C4-2B (cell line): ENCODE results near the gene ZFP3.
"Not testable (repeated sequence)": the region's sequence is repeated elsewhere in the genome, so short reads cannot be mapped to it uniquely, and the experiment has no call there.

ENCODE experiments used
- ZFX ChIP-seq: fragments of 450-650 bp; IDR thresholded peaks from 2 replicates; pipeline ENCODE4 v1.6.1; 2017
- TF ChIP-seq, protein P1 (sequence below): fragments of 450-650 bp; conservative IDR thresholded peaks from 2 replicates; pipeline ENCODE4 v1.5.1; 2017; ENCODE audit warnings: mild to moderate bottlenecking

DNA sequence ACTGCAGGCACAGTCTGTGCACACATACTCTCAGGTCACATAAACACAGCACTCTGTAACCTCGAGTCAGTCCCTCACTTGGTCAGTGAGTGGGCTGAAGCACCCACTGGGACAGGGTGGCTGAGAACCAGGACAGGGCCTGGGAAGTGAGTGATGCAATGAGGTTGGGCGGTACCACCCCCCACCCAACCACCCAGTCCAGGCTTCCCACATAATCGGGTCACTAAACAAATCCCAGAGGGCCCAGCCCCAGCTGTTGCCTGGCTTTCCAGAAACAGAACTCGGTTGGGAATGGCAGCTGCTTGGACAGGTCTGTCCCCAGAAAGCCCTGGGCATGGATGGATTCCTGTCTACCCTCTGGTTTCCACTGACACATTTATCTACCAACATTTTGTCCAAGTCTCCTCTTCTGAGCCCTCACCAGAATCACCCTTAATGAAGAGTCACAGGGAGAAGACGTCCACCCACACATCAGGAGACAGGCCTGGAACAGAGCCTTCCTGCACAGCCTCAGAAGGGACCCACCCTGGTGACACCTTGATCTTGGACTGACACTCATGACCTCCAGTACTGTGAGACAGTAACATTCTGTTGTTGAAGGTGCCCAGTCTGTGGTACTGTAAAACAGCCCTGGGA is 46.0 kb downstream of the ZFP3 start:
- TF ChIP-seq, protein P1, sequence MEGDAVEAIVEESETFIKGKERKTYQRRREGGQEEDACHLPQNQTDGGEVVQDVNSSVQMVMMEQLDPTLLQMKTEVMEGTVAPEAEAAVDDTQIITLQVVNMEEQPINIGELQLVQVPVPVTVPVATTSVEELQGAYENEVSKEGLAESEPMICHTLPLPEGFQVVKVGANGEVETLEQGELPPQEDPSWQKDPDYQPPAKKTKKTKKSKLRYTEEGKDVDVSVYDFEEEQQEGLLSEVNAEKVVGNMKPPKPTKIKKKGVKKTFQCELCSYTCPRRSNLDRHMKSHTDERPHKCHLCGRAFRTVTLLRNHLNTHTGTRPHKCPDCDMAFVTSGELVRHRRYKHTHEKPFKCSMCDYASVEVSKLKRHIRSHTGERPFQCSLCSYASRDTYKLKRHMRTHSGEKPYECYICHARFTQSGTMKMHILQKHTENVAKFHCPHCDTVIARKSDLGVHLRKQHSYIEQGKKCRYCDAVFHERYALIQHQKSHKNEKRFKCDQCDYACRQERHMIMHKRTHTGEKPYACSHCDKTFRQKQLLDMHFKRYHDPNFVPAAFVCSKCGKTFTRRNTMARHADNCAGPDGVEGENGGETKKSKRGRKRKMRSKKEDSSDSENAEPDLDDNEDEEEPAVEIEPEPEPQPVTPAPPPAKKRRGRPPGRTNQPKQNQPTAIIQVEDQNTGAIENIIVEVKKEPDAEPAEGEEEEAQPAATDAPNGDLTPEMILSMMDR = not testable (repeated sequence)
- TF ChIP-seq ZFX = not testable (repeated sequence)
